Glutamatergic neuron (in vitro differentiated cells): ENCODE data around the gene PHACTR3. TPM values are rescaled to one million over a fixed set of nuclear protein-coding genes. Genes with fewer than 3 reads are reported as not detected.

Source experiments
- DNase-seq: peaks from one replicate; pipeline ENCODE4 v3.0.0; 2022
- H3K27ac Mint-ChIP-seq: one replicate; pipeline ENCODE4 v1.8.0; 2020; ENCODE audit warnings: mild to moderate bottlenecking, mixed read lengths, inconsistent platforms; ENCODE audit not compliant: unreplicated experiment
- H3K27me3 Mint-ChIP-seq: one replicate; pipeline ENCODE4 v1.8.0; 2020; ENCODE audit warnings: mild to moderate bottlenecking, moderate library complexity, mixed read lengths, inconsistent platforms; ENCODE audit not compliant: unreplicated experiment
- H3K36me3 Mint-ChIP-seq: one replicate; pipeline ENCODE4 v1.8.0; 2020; ENCODE audit warnings: mild to moderate bottlenecking, mixed read lengths, inconsistent platforms; ENCODE audit not compliant: unreplicated experiment
- H3K4me1 Mint-ChIP-seq: one replicate; pipeline ENCODE4 v1.8.0; 2020; ENCODE audit warnings: mild to moderate bottlenecking, low read depth, mixed read lengths, inconsistent platforms; ENCODE audit not compliant: unreplicated experiment
- H3K4me3 Mint-ChIP-seq: one replicate; pipeline ENCODE4 v1.8.0; 2020; ENCODE audit warnings: mild to moderate bottlenecking, mixed read lengths, inconsistent platforms; ENCODE audit not compliant: unreplicated experiment
- H3K9me3 Mint-ChIP-seq: one replicate; pipeline ENCODE4 v1.8.0; 2020; ENCODE audit warnings: mild to moderate bottlenecking, moderate library complexity, mixed read lengths, inconsistent platforms; ENCODE audit not compliant: unreplicated experiment
- total RNA-seq: library from RNA; stranded (reverse); fragmentation: NEBNext Ultra II Directional; extraction: Animal tissue kit (Norgen Biotek cat#: 25700); gene quantifications from one replicate; pipeline ENCODE4 v1.2.1, GENCODE V29; 2021; ENCODE audit not compliant: unreplicated experiment
- TF ChIP-seq, protein P1 (sequence below): fragments of 200-600 bp; sonication (generic); IDR thresholded peaks from one replicate; pipeline ENCODE4 v1.5.0; 2021; ENCODE audit not compliant: partially characterized antibody, unreplicated experiment

The PHACTR3 gene
- total RNA-seq, 1 donor from 2014 or later: 37.0 TPM

DNA sequence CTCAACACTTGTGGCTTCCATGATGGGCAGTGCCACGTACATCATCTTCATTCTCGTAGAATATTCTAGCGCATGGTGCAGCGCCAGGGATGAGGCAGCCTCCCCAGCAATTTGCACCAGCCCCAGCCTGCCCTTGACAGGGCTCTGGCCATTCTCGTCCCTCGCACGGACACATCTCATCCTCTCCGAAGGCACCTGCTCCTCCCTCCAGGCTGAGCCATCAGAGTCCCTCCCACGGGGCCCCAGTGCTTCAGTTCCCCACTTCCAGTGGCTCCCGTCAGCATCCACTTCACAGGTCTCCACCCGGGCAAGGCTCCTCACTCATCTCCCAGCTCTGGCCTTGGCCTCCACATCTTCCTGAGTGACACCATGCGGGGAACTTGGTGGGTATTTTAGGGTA lies 13.3 kb upstream of the PHACTR3 start:
- TF ChIP-seq, protein P1, sequence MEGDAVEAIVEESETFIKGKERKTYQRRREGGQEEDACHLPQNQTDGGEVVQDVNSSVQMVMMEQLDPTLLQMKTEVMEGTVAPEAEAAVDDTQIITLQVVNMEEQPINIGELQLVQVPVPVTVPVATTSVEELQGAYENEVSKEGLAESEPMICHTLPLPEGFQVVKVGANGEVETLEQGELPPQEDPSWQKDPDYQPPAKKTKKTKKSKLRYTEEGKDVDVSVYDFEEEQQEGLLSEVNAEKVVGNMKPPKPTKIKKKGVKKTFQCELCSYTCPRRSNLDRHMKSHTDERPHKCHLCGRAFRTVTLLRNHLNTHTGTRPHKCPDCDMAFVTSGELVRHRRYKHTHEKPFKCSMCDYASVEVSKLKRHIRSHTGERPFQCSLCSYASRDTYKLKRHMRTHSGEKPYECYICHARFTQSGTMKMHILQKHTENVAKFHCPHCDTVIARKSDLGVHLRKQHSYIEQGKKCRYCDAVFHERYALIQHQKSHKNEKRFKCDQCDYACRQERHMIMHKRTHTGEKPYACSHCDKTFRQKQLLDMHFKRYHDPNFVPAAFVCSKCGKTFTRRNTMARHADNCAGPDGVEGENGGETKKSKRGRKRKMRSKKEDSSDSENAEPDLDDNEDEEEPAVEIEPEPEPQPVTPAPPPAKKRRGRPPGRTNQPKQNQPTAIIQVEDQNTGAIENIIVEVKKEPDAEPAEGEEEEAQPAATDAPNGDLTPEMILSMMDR: no peak
- no peak overlapping the region for H3K4me3 Mint-ChIP-seq
- no peaks in the 10 kb centered on the region for H3K4me1 Mint-ChIP-seq
- H3K9me3 Mint-ChIP-seq: peaks cover 6% of the 10 kb centered on the region
- H3K27ac Mint-ChIP-seq: no peak overlapping the region
- peaks cover 19% of the 10 kb centered on the region for H3K27me3 Mint-ChIP-seq
- no peaks in the 10 kb centered on the region for H3K36me3 Mint-ChIP-seq
- no peak for DNase-seq

DNA sequence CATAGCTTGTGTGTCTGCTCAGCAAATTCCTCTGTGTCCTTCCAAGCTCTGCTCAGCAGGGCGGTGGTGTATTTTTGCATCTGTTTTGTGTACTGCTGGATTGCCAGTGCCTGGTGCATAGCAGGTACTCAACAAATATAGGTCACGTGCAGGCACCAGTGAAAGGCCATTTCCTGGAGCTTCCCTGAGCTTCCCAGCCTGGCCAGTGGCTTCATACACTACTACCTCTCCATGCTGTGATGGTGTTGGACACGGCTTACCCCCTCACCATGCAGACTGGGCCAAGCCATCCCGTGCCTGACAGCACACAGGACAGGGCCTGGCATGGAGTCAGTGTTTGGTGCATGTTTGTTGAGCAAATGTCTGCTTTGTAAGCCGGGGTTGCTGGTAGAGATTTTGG lies 7.7 kb upstream of the PHACTR3 start:
- Mint-ChIP-seq H3K4me3 (no peak overlapping the region), H3K9me3 (peaks cover 6% of the 10 kb centered on the region), H3K27ac (no peak overlapping the region), H3K27me3 (peaks cover 16% of the 10 kb centered on the region), H3K4me1 (peaks cover 6% of the 10 kb centered on the region), H3K36me3 (no peaks in the 10 kb centered on the region)
- DNase-seq: no peak
- TF ChIP-seq, protein P1: no peak

DNA sequence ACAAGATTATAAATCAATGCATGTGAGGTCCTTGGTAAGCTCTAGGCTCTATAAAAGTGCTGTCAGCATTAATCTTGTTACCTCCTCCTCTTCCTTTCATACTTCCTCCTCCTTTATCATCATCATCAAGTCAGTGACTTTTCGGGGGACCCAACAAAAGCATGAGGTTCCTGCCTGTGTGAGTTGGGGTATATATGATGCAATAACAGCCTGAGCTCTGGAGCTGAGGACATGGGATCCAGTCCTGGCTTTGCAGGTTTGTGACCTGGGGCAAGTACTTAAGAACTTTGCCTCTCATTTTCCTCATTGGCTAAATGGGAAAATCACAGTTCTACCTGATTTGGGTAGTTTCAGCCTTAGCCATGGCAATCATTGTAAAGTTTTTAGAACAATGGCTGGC lies 7.1 kb upstream of the PHACTR3 start:
- H3K4me3 Mint-ChIP-seq: no peak overlapping the region
- peaks cover 6% of the 10 kb centered on the region for H3K9me3 Mint-ChIP-seq
- H3K36me3 Mint-ChIP-seq: no peaks in the 10 kb centered on the region
- peaks cover 21% of the 10 kb centered on the region for H3K27me3 Mint-ChIP-seq
- DNase-seq: no peak
- H3K4me1 Mint-ChIP-seq: peaks cover 6% of the 10 kb centered on the region
- H3K27ac Mint-ChIP-seq: no peak overlapping the region
- TF ChIP-seq, protein P1: no peak

DNA sequence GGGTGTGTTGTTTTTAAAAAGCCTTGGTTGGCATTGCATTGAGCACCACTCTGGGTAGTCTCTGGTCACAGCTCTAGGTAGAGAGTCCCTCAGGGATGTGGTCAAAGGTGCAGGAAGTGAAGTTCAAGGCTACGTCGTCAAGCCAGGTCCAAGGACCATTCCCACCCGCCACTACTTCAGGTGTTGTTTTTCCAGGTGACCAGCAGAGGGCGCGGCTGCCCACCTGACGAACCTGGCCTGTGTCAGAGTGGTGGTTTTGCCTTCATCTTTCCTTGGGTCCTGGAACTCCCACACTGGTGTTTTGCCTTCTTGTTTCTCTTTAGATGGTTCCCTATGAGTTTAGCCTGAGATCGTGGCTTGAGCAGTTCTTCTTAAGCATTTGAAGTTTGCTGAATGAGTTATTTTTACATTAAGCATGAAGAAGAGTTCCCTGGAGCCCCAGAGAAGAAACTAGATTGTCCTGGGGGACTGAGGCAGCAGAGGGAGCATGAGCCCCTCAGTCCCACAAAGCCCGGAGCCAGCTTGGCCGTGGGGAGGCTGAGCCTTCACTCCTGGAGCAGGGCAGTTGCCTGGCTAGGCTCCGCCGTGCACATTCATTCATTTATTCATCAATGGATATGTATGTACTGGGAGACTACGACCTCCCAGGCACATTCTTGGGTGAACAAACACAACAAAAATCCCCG lies 5.6 kb upstream of the PHACTR3 start:
- Mint-ChIP-seq H3K27me3 (peaks cover 21% of the 10 kb centered on the region), H3K27ac (no peak overlapping the region), H3K4me3 (no peak overlapping the region), H3K4me1 (peaks cover 6% of the 10 kb centered on the region), H3K9me3 (peaks cover 4% of the 10 kb centered on the region), H3K36me3 (no peaks in the 10 kb centered on the region)
- DNase-seq: peak; percentile 66
- TF ChIP-seq, protein P1: peak; percentile 95

DNA sequence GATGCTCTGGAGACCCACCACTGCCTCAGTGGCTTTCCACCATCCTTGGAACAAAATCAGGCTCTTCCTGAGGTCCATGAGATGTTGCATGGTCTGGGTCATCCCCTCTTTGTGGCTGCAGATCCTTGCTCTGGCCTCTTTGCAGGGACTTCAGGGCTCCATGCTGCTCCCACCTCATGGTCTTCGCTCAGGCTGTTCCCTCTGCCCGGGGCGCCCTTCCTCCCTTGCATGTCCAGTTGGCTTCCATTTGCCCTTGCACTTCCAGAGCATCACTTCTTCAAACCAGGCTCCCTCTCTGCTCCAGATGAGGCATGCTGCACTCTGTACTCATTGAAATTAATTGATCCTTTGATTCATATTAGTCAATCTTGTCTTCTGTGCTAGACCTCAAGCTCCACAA lies 4.4 kb upstream of the PHACTR3 start:
- H3K27ac Mint-ChIP-seq: no peak overlapping the region
- H3K4me3 Mint-ChIP-seq: no peak overlapping the region
- DNase-seq: no peak
- H3K36me3 Mint-ChIP-seq: no peaks in the 10 kb centered on the region
- H3K27me3 Mint-ChIP-seq: peaks cover 20% of the 10 kb centered on the region
- peaks cover 6% of the 10 kb centered on the region for H3K4me1 Mint-ChIP-seq
- H3K9me3 Mint-ChIP-seq: peaks cover 8% of the 10 kb centered on the region
- TF ChIP-seq, protein P1: no peak
